Measurements from ENCODE around the gene KRTAP9-9.

DNA sequence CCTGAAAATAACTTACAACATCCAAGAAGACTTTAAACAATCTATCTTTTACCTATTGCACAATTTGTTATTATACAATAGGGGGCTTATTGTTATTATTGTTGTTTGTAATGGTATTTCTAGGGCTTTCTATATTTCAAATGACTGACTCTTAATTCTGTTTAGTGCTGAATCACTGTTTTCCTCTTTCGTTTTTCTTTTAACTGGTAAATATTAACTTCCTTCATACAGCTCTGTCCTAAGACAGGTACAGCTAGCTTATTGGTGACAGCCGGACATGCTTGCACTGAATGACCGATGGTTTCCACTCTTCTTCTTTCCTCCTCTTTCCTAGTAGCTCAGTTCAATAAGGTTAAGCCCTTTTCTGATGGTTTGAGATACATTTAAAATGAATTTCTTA is 31.9 kb downstream of the KRTAP9-9 start:
- TF ChIP-seq YY1 (IDR thresholded peaks at IDR 0.05; ENCODE audit: insufficient read depth, insufficient read length) (no peak), ZNF274 (IDR thresholded peaks at IDR 0.05; ENCODE audit: low read depth, low read length) (no peak)

All from NT2/D1 (cell line).